Measurements from ENCODE around the gene SMIM14. TPM values are rescaled to one million over a fixed set of nuclear protein-coding genes. Genes with fewer than 3 reads are reported as not detected.

Gene SMIM14
- total and polyA plus RNA-seq, 9 of the 15 experiments (the other 6 are each of a cell fraction or from before 2014, with no cell fraction given): 0.98 to 3.7 (median 2.2) TPM

DNA sequence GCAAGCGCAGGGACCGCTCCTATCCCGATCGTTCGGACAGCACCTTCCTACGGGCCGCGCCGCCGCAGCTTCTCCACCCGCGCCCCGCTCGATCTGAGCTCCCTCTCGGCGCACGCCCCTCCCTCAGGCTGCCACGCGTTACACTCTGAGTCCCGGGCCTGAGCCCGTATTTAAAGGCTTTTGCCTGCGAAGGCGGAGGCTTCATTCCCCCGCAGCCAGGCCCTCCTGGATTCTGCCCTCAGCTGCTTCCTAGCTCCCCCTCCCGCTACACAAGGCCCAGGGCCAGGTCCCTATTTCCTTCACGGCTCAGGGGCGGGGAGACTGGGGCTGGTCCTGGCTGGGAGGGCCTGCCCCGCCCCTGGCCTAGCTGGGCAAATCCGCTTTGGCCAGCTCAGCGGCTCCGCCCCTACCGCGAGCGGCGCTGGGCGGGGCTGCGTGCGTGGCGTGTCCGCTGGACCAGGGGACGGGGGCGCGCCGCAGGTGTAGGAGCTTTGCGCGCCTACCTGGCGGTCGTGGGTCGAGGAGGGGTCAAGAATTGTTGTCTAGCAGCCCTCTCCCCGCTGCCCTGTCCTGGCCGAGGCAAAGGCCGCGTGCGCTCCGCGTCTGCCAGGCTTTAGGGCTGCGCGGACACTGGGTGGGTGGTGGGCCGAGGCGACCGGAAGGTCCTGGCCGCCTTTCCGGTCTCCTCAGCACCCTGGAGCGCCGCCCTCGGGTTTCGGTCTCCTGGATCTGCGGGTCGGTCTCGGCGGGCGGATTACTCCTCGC lies 111.2 kb downstream of the SMIM14 start, which contains the start of gene UGDH (continued):
- TF ChIP-seq, protein P1, sequence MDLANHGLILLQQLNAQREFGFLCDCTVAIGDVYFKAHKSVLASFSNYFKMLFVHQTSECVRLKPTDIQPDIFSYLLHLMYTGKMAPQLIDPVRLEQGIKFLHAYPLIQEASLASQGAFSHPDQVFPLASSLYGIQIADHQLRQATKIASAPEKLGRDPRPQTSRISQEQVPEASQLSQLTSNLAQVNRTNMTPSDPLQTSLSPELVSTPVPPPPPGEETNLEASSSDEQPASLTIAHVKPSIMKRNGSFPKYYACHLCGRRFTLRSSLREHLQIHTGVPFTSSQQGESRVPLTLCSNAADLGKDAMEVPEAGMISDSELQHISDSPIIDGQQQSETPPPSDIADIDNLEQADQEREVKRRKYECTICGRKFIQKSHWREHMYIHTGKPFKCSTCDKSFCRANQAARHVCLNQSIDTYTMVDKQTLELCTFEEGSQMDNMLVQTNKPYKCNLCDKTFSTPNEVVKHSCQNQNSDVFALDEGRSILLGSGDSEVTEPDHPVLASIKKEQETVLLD (IDR thresholded peaks at IDR 0.05): peak; percentile 77; the same call in 1 of the 2 replicates
- TF ChIP-seq POLR2AphosphoS2 (IDR thresholded peaks at IDR 0.05; ENCODE audit: low read length) (peak; percentile 41; the same call in 1 of the 2 replicates), ZBTB1 (CRISPR knock-in tag; IDR thresholded peaks at IDR 0.05; ENCODE audit: borderline replicate concordance, low read depth) (0 out of 2 replicates have a peak, but pooled peaks have one; percentile 47), ZNF12 (CRISPR knock-in tag; IDR thresholded peaks at IDR 0.05) (0 out of 2 replicates have a peak, but pooled peaks have one; percentile 12), NELFE (IDR thresholded peaks at IDR 0.05; ENCODE audit: insufficient read depth, insufficient read length) (no peak), NRF1 (conservative IDR thresholded peaks at IDR 0.05 in 1 of 2, IDR thresholded peaks at IDR 0.05 in 1 of 2) (peak; percentile 85 to 87), E2F5 (CRISPR knock-in tag; IDR thresholded peaks at IDR 0.05) (peak; percentile 19; the same call in 1 of the 2 replicates), FOXP1 (CRISPR knock-in tag; IDR thresholded peaks at IDR 0.05) (peak; percentile 91; the same call in 1 of the 2 replicates), ATF1 (CRISPR knock-in tag; IDR thresholded peaks at IDR 0.05) (no peak), ATF1 (tag; IDR thresholded peaks at IDR 0.05) (peak; percentile 95), ZNF282 (CRISPR knock-in tag; IDR thresholded peaks at IDR 0.05) (no peak), CBFA2T3 (IDR thresholded peaks at IDR 0.05) (0 out of 2 replicates have a peak, but pooled peaks have one; percentile 2), MYNN (IDR thresholded peaks at IDR 0.05) (0 out of 2 replicates have a peak, but pooled peaks have one; percentile 13), MYNN (CRISPR knock-in tag; IDR thresholded peaks at IDR 0.05) (no peak), GATAD2A (IDR thresholded peaks at IDR 0.05) (no peak; the same call in 1 of the 2 replicates), MLLT1 (IDR thresholded peaks at IDR 0.05) (peak; percentile 33 to 69; a peak in 1 of 4 replicates), WHSC1 (IDR thresholded peaks at IDR 0.05; ENCODE audit: low read length) (no peak)

Data from K562 (cell line).